HEK293 (cell line): Measurements from ENCODE around the gene CREBL2.
"Not testable (repeated sequence)": the region's sequence is repeated elsewhere in the genome, so short reads cannot be mapped to it uniquely, and the experiment has no call there.

Experiments
- CTCF ChIA-PET: fragments of 350-600 bp; formaldehyde crosslinking; extraction: SDS; loops from one replicate; lab custom pipeline; 2021; ENCODE audit warnings: antibody characterized with exemption; lab: Yijun Ruan, JAX
- POLR2A ChIA-PET: fragments of 300-600 bp; formaldehyde crosslinking; extraction: SDS; loops from one replicate; lab custom pipeline; 2020; ENCODE audit warnings: antibody characterized with exemption, inconsistent platforms; lab: Yijun Ruan, JAX
- H3K27ac ChIP-seq: fragments of 200-500 bp; sonication (Bioruptor generic); 2 replicates; pipeline ENCODE4 v1.5.1; 2014; ENCODE audit warnings: low read depth, low read length, control low read depth, inconsistent platforms; ENCODE audit errors: extremely low read depth
- H3K36me3 ChIP-seq, 2 experiments: fragments of 200-500 bp in 1 of 2; sonication (Bioruptor generic) in 1 of 2; 1 replicate in 1 of 2; 2 replicates in 1 of 2; pipeline ENCODE4 v1.5.1; 2014 to 2017; ENCODE audit warnings: inconsistent platforms in 2 of 2, low read length in 2 of 2; ENCODE audit not compliant: control insufficient read depth in 2 of 2, insufficient read depth in 1 of 2
- H3K4me1 ChIP-seq: fragments of 200-500 bp; sonication (Bioruptor generic); 2 replicates; pipeline ENCODE4 v1.5.1; 2014; ENCODE audit warnings: mild to moderate bottlenecking, low read length, inconsistent platforms; ENCODE audit not compliant: control insufficient read depth, insufficient read depth
- H3K4me3 ChIP-seq: 2 replicates; pipeline ENCODE4 v1.5.1; 2011; ENCODE audit warnings: low read depth, mild to moderate bottlenecking, control low read depth, low read length, moderate library complexity
- H3K9me3 ChIP-seq: fragments of 200-500 bp; sonication (Bioruptor generic); 2 replicates; pipeline ENCODE4 v1.5.1; 2014; ENCODE audit warnings: low read depth, low read length, inconsistent platforms; ENCODE audit not compliant: control insufficient read depth, insufficient read depth
- ATF2 ChIP-seq: fragments of 450-650 bp; formaldehyde crosslinking; IDR thresholded peaks from 2 replicates; pipeline ENCODE4 v1.5.1; 2016; ENCODE audit warnings: missing biosample characterization, missing genetic modification characterization, low read depth
- HIC1 ChIP-seq: fragments of 450-650 bp; formaldehyde crosslinking; IDR thresholded peaks from 2 replicates; pipeline ENCODE4 v1.5.1; 2016; ENCODE audit warnings: missing biosample characterization, missing genetic modification characterization
- PATZ1 ChIP-seq: fragments of 450-650 bp; formaldehyde crosslinking; IDR thresholded peaks from 2 replicates; pipeline ENCODE4 v1.5.1; 2016; ENCODE audit warnings: missing biosample characterization, missing genetic modification characterization
- ZEB2 ChIP-seq: fragments of 450-650 bp; formaldehyde crosslinking; IDR thresholded peaks from 2 replicates; pipeline ENCODE4 v1.5.1; 2016; ENCODE audit warnings: missing biosample characterization, missing genetic modification characterization
- ZNF121 ChIP-seq: fragments of 450-650 bp; formaldehyde crosslinking; IDR thresholded peaks from 2 replicates; pipeline ENCODE4 v1.5.1; 2016; ENCODE audit warnings: missing biosample characterization, missing genetic modification characterization
- ZNF133 ChIP-seq: fragments of 450-650 bp; formaldehyde crosslinking; IDR thresholded peaks from 2 replicates; pipeline ENCODE4 v1.5.1; 2016; ENCODE audit warnings: missing biosample characterization, missing genetic modification characterization
- ZNF19 ChIP-seq: fragments of 450-650 bp; formaldehyde crosslinking; IDR thresholded peaks from 2 replicates; pipeline ENCODE4; 2016; ENCODE audit warnings: missing biosample characterization, missing genetic modification characterization, low read depth
- ZNF248 ChIP-seq: fragments of 450-650 bp; formaldehyde crosslinking; IDR thresholded peaks from 2 replicates; pipeline ENCODE4 v1.5.1; 2017; ENCODE audit warnings: missing biosample characterization, missing genetic modification characterization
- ZNF266 ChIP-seq: fragments of 450-650 bp; formaldehyde crosslinking; IDR thresholded peaks from 2 replicates; pipeline ENCODE4 v1.5.1; 2016; ENCODE audit warnings: missing biosample characterization, missing genetic modification characterization, low read depth
- ZNF280C ChIP-seq: fragments of 450-650 bp; formaldehyde crosslinking; IDR thresholded peaks from 2 replicates; pipeline ENCODE4 v1.5.1; 2016; ENCODE audit warnings: missing biosample characterization, missing genetic modification characterization
- ZNF433 ChIP-seq: fragments of 450-650 bp; formaldehyde crosslinking; IDR thresholded peaks from 2 replicates; pipeline ENCODE4 v1.5.1; 2016; ENCODE audit warnings: missing biosample characterization, missing genetic modification characterization, low read depth
- ZNF510 ChIP-seq: fragments of 450-650 bp; formaldehyde crosslinking; IDR thresholded peaks from 2 replicates; pipeline ENCODE4 v1.5.1; 2018; ENCODE audit warnings: mild to moderate bottlenecking, missing genetic modification characterization, missing biosample characterization; ENCODE audit not compliant: insufficient replicate concordance
- ZNF639 ChIP-seq: fragments of 450-650 bp; formaldehyde crosslinking; IDR thresholded peaks from 2 replicates; pipeline ENCODE4 v1.5.1; 2016; ENCODE audit warnings: missing biosample characterization, missing genetic modification characterization
- ZNF664 ChIP-seq: fragments of 450-650 bp; formaldehyde crosslinking; IDR thresholded peaks from 2 replicates; pipeline ENCODE4 v1.5.1; 2016; ENCODE audit warnings: missing biosample characterization, missing genetic modification characterization

CREBL2 gene

GRCh38 chr12:12587878-12588277 is 23.8 kb upstream of the CREBL2 start:
- Histone ChIP-seq H3K4me1 (no peaks in the 10 kb centered on the region), H3K9me3 (no peaks in the 10 kb centered on the region), H3K4me3 (no peak overlapping the region), H3K36me3 (no peaks in the 10 kb centered on the region), H3K27ac (no peak overlapping the region)
- no peak for TF ChIP-seq ZNF664 (tag by site-specific recombination)
- no peak for TF ChIP-seq PATZ1 (tag by site-specific recombination)
- no peak for TF ChIP-seq ZNF133 (tag by site-specific recombination)
- no peak for TF ChIP-seq ZNF248 (tag by site-specific recombination)
- no peak for TF ChIP-seq ATF2 (tag by site-specific recombination)
- no peak for TF ChIP-seq ZNF280C (tag by site-specific recombination)
- no peak for TF ChIP-seq ZNF266
- no peak for TF ChIP-seq ZNF121
- TF ChIP-seq ZNF19 (tag by site-specific recombination), result no peak
- TF ChIP-seq ZNF510 (tag by site-specific recombination), result no peak
- TF ChIP-seq ZNF433 (tag by site-specific recombination), result no peak
- no peak for TF ChIP-seq ZNF639 (tag by site-specific recombination)
- no peak for TF ChIP-seq HIC1
- TF ChIP-seq ZEB2 (tag by site-specific recombination), result no peak
- ChIA-PET POLR2A (no interaction called here), CTCF (interaction anchor here (0.5 to 0.6 kb wide), 3 partner anchors 12 to 231 kb away, joined by 4 to 5 read pairs (median 4); partner anchors contain the start of gene BORCS5)

GRCh38 chr12:12588436-12588835 is 23.2 kb upstream of the CREBL2 start:
- H3K9me3 ChIP-seq, H3K4me3 ChIP-seq, POLR2A ChIA-PET, H3K36me3 ChIP-seq, H3K4me1 ChIP-seq, H3K27ac ChIP-seq: not testable (repeated sequence)
- CTCF ChIA-PET, result interaction anchor here (0.6 kb wide), 1 partner anchor 20 kb away, joined by 4 read pairs; no protein-coding TSS in a partner anchor
